GM20431 (cell line): ENCODE data around the gene ERFL.
"Not testable (repeated sequence)": the region's sequence is repeated elsewhere in the genome, so short reads cannot be mapped to it uniquely, and the experiment has no call there.

Source experiments
- in situ Hi-C: fragments of 300-500 bp; cut with MseI, MboI; formaldehyde crosslinking; loops from one replicate; pipeline ENCODE4 v1.15.0; 2020; ENCODE audit warnings: low sequenced_read_pairs; ENCODE audit not compliant: unreplicated experiment

ERFL gene

GRCh38 chr19:41880329-41880708 is 47.9 kb downstream of the ERFL start:
- in situ Hi-C loops: no loop called here

- in situ Hi-C loops: no loop called here
Observed at GRCh38 chr19:41879670-41880328, 48.5 kb downstream of the ERFL start.

- in situ Hi-C loops: no loop called here
Observed at GRCh38 chr19:41879080-41879479, 49.2 kb downstream of the ERFL start.

- in situ Hi-C loops: no loop called here
Observed at GRCh38 chr19:41877916-41878905, 50.0 kb downstream of the ERFL start.

- in situ Hi-C loops: no loop called here
Observed at GRCh38 chr19:41876847-41877832, 51.1 kb downstream of the ERFL start, which contains the start of gene CD79A. Gene CD79A (plus strand): TSS chr19:41877279. CDS start chr19:41877305, 26 bp downstream.

GRCh38 chr19:41875973-41876372 is 52.3 kb downstream of the ERFL start:
- in situ Hi-C loops: not testable (repeated sequence)

GRCh38 chr19:41872775-41873647 is 55.2 kb downstream of the ERFL start:
- in situ Hi-C loops: no loop called here

- in situ Hi-C loops: no loop called here
Observed at GRCh38 chr19:41872384-41872774, 55.9 kb downstream of the ERFL start.

GRCh38 chr19:41871573-41872383 is 56.5 kb downstream of the ERFL start:
- in situ Hi-C loops: no loop called here

GRCh38 chr19:41870401-41870873 is 57.8 kb downstream of the ERFL start:
- in situ Hi-C loops: no loop called here

- in situ Hi-C loops: no loop called here
Observed at GRCh38 chr19:41869374-41869955, 58.8 kb downstream of the ERFL start.

GRCh38 chr19:41868989-41869300 is 59.3 kb downstream of the ERFL start:
- in situ Hi-C loops: no loop called here

GRCh38 chr19:41868120-41868988 is 59.9 kb downstream of the ERFL start:
- in situ Hi-C loops: no loop called here

- in situ Hi-C loops: no loop called here
Observed at GRCh38 chr19:41866284-41866683, 62.0 kb downstream of the ERFL start.

GRCh38 chr19:41864374-41864773 is 63.9 kb downstream of the ERFL start:
- in situ Hi-C loops: no loop called here

- in situ Hi-C loops: no loop called here
Observed at GRCh38 chr19:41863209-41863931, 64.9 kb downstream of the ERFL start.
